Measurements from ENCODE around the gene TPI1. TPM values are rescaled to one million over a fixed set of nuclear protein-coding genes. Genes with fewer than 3 reads are reported as not detected.
A peak's percentile ranks its signal among the peaks of the same experiment; 100 is the strongest.

Gene TPI1
- total RNA-seq, 1 donor from 2014 or later: 1,878 TPM

- H3K4me1 ChIP-seq (ENCODE audit: control insufficient read depth in 3 of 3, insufficient read depth in 3 of 3, low read length in 3 of 3): peaks cover 23 to 27% (median 25%) of the 10 kb centered on the region in 3 donors
- H3K9ac ChIP-seq (ENCODE audit: low read depth in 1 of 3, low read length in 3 of 3): no peak overlapping the region
- H3K9me3 ChIP-seq (ENCODE audit: control insufficient read depth in 3 of 3, low read length in 3 of 3): no peaks in the 10 kb centered on the region
- peaks cover 32 to 76% (median 60%) of the 10 kb centered on the region in 3 donors for H3K27me3 ChIP-seq (ENCODE audit: control insufficient read depth in 3 of 3, insufficient read depth in 3 of 3, low read length in 3 of 3)
- no peak overlapping the region for H3K4me3 ChIP-seq (ENCODE audit: low read length in 3 of 3)
- no peak overlapping the region for H3K27ac ChIP-seq (ENCODE audit: low read depth, low read length)
- no peaks in the 10 kb centered on the region for H3K36me3 ChIP-seq (ENCODE audit: control insufficient read depth in 3 of 3, insufficient read depth in 3 of 3, low read length in 3 of 3)
These were observed 43.9 kb upstream of the TPI1 start for GRCh38 chr12:6823182-6824084.

GRCh38 chr12:6824085-6824775 lies 43.1 kb upstream of the TPI1 start:
- Histone ChIP-seq H3K36me3 (ENCODE audit: control insufficient read depth in 3 of 3, insufficient read depth in 3 of 3, low read length in 3 of 3) (no peaks in the 10 kb centered on the region), H3K27me3 (ENCODE audit: control insufficient read depth in 3 of 3, insufficient read depth in 3 of 3, low read length in 3 of 3) (peaks cover 36 to 84% (median 66%) of the 10 kb centered on the region in 3 donors), H3K9ac (ENCODE audit: low read depth in 1 of 3, low read length in 3 of 3) (no peak overlapping the region), H3K27ac (ENCODE audit: low read depth, low read length) (no peak overlapping the region), H3K4me1 (ENCODE audit: control insufficient read depth in 3 of 3, insufficient read depth in 3 of 3, low read length in 3 of 3) (peaks cover 29 to 33% (median 31%) of the 10 kb centered on the region in 3 donors), H3K4me3 (ENCODE audit: low read length in 3 of 3) (no peak overlapping the region), H3K9me3 (ENCODE audit: control insufficient read depth in 3 of 3, low read length in 3 of 3) (no peaks in the 10 kb centered on the region)

- Histone ChIP-seq H3K27ac (ENCODE audit: low read depth, low read length) (no peak overlapping the region), H3K4me1 (ENCODE audit: control insufficient read depth in 3 of 3, insufficient read depth in 3 of 3, low read length in 3 of 3) (peaks cover 31 to 36% (median 32%) of the 10 kb centered on the region in 3 donors)
These were observed 42.4 kb upstream of the TPI1 start for GRCh38 chr12:6824901-6825381.

GRCh38 chr12:6825398-6826124 lies 41.8 kb upstream of the TPI1 start:
- Histone ChIP-seq H3K9me3 (ENCODE audit: control insufficient read depth in 3 of 3, low read length in 3 of 3) (no peaks in the 10 kb centered on the region), H3K4me1 (ENCODE audit: control insufficient read depth in 3 of 3, insufficient read depth in 3 of 3, low read length in 3 of 3) (peaks cover 31 to 36% (median 32%) of the 10 kb centered on the region in 3 donors), H3K36me3 (ENCODE audit: control insufficient read depth in 3 of 3, insufficient read depth in 3 of 3, low read length in 3 of 3) (no peaks in the 10 kb centered on the region), H3K27ac (ENCODE audit: low read depth, low read length) (no peak overlapping the region), H3K9ac (ENCODE audit: low read depth in 1 of 3, low read length in 3 of 3) (peak overlapping the region in 1 of 3 donors; percentile 33), H3K27me3 (ENCODE audit: control insufficient read depth in 3 of 3, insufficient read depth in 3 of 3, low read length in 3 of 3) (peaks cover 36 to 90% (median 69%) of the 10 kb centered on the region in 3 donors), H3K4me3 (ENCODE audit: low read length in 3 of 3) (peak overlapping the region in 2 of 3 donors; percentile 38 to 49)

More at GRCh38 chr12:6824901-6825381, 42.4 kb upstream of the TPI1 start:
- Histone ChIP-seq H3K9ac (ENCODE audit: low read depth in 1 of 3, low read length in 3 of 3) (peak overlapping the region in 1 of 3 donors; percentile 33), H3K27me3 (ENCODE audit: control insufficient read depth in 3 of 3, insufficient read depth in 3 of 3, low read length in 3 of 3) (peaks cover 36 to 89% (median 69%) of the 10 kb centered on the region in 3 donors), H3K9me3 (ENCODE audit: control insufficient read depth in 3 of 3, low read length in 3 of 3) (no peaks in the 10 kb centered on the region), H3K36me3 (ENCODE audit: control insufficient read depth in 3 of 3, insufficient read depth in 3 of 3, low read length in 3 of 3) (no peaks in the 10 kb centered on the region), H3K4me3 (ENCODE audit: low read length in 3 of 3) (no peak overlapping the region)

GRCh38 chr12:6826125-6826733 lies 41.1 kb upstream of the TPI1 start:
- Histone ChIP-seq H3K27ac (ENCODE audit: low read depth, low read length) (no peak overlapping the region), H3K4me1 (ENCODE audit: control insufficient read depth in 3 of 3, insufficient read depth in 3 of 3, low read length in 3 of 3) (peaks cover 28 to 31% (median 31%) of the 10 kb centered on the region in 3 donors), H3K36me3 (ENCODE audit: control insufficient read depth in 3 of 3, insufficient read depth in 3 of 3, low read length in 3 of 3) (peaks cover 0 to 3% (median 0%) of the 10 kb centered on the region in 3 donors), H3K9ac (ENCODE audit: low read depth in 1 of 3, low read length in 3 of 3) (no peak overlapping the region), H3K9me3 (ENCODE audit: control insufficient read depth in 3 of 3, low read length in 3 of 3) (no peaks in the 10 kb centered on the region), H3K27me3 (ENCODE audit: control insufficient read depth in 3 of 3, insufficient read depth in 3 of 3, low read length in 3 of 3) (peaks cover 36 to 85% (median 65%) of the 10 kb centered on the region in 3 donors), H3K4me3 (ENCODE audit: low read length in 3 of 3) (no peak overlapping the region)

- Histone ChIP-seq H3K36me3 (ENCODE audit: control insufficient read depth in 3 of 3, insufficient read depth in 3 of 3, low read length in 3 of 3) (peaks cover 0 to 3% (median 0%) of the 10 kb centered on the region in 3 donors), H3K9me3 (ENCODE audit: control insufficient read depth in 3 of 3, low read length in 3 of 3) (no peaks in the 10 kb centered on the region), H3K4me1 (ENCODE audit: control insufficient read depth in 3 of 3, insufficient read depth in 3 of 3, low read length in 3 of 3) (peaks cover 25 to 30% (median 28%) of the 10 kb centered on the region in 3 donors), H3K9ac (ENCODE audit: low read depth in 1 of 3, low read length in 3 of 3) (peak overlapping the region in 1 of 3 donors; percentile 25), H3K4me3 (ENCODE audit: low read length in 3 of 3) (peak overlapping the region in 1 of 3 donors; percentile 43), H3K27me3 (ENCODE audit: control insufficient read depth in 3 of 3, insufficient read depth in 3 of 3, low read length in 3 of 3) (peaks cover 36 to 82% (median 63%) of the 10 kb centered on the region in 3 donors), H3K27ac (ENCODE audit: low read depth, low read length) (peak overlapping the region; percentile 25)
These were observed 40.4 kb upstream of the TPI1 start for GRCh38 chr12:6826734-6827436.

- H3K9ac ChIP-seq (ENCODE audit: low read depth in 1 of 3, low read length in 3 of 3): peak overlapping the region in 1 of 3 donors; percentile 16
These were observed 39.9 kb upstream of the TPI1 start for GRCh38 chr12:6827437-6827911.

GRCh38 chr12:6827982-6828780 lies 39.1 kb upstream of the TPI1 start, which contains the start of gene P3H3:
P3H3 (plus strand) TSS chr12:6828407; CDS start chr12:6828441, 34 bp downstream.
- Histone ChIP-seq H3K36me3 (ENCODE audit: control insufficient read depth in 3 of 3, insufficient read depth in 3 of 3, low read length in 3 of 3) (peaks cover 0 to 3% (median 0%) of the 10 kb centered on the region in 3 donors), H3K27me3 (ENCODE audit: control insufficient read depth in 3 of 3, insufficient read depth in 3 of 3, low read length in 3 of 3) (peaks cover 29 to 70% (median 52%) of the 10 kb centered on the region in 3 donors), H3K4me3 (ENCODE audit: low read length in 3 of 3) (peak within 1 kb of the TSS; percentile 69 to 74 (median 69)), H3K27ac (ENCODE audit: low read depth, low read length) (peak within 1 kb of the TSS; percentile 47), H3K9ac (ENCODE audit: low read depth in 1 of 3, low read length in 3 of 3) (peak within 1 kb of the TSS; percentile 56 to 79 (median 77)), H3K9me3 (ENCODE audit: control insufficient read depth in 3 of 3, low read length in 3 of 3) (no peaks in the 10 kb centered on the region), H3K4me1 (ENCODE audit: control insufficient read depth in 3 of 3, insufficient read depth in 3 of 3, low read length in 3 of 3) (peaks cover 20 to 23% (median 22%) of the 10 kb centered on the region in 3 donors)

More at GRCh38 chr12:6827437-6827911, 39.9 kb upstream of the TPI1 start:
- H3K36me3 ChIP-seq (ENCODE audit: control insufficient read depth in 3 of 3, insufficient read depth in 3 of 3, low read length in 3 of 3): peaks cover 0 to 3% (median 0%) of the 10 kb centered on the region in 3 donors
- peak overlapping the region; percentile 25 for H3K27ac ChIP-seq (ENCODE audit: low read depth, low read length)
- peak overlapping the region in 1 of 3 donors; percentile 43 for H3K4me3 ChIP-seq (ENCODE audit: low read length in 3 of 3)
- peaks cover 32 to 76% (median 57%) of the 10 kb centered on the region in 3 donors for H3K27me3 ChIP-seq (ENCODE audit: control insufficient read depth in 3 of 3, insufficient read depth in 3 of 3, low read length in 3 of 3)
- H3K9me3 ChIP-seq (ENCODE audit: control insufficient read depth in 3 of 3, low read length in 3 of 3): no peaks in the 10 kb centered on the region
- H3K4me1 ChIP-seq (ENCODE audit: control insufficient read depth in 3 of 3, insufficient read depth in 3 of 3, low read length in 3 of 3): peaks cover 20 to 24% (median 22%) of the 10 kb centered on the region in 3 donors

Data from skeletal muscle tissue (tissue), 4 donors.